Measurements from ENCODE around the gene HUS1B.
"Not testable (repeated sequence)": the region's sequence is repeated elsewhere in the genome, so short reads cannot be mapped to it uniquely, and the experiment has no call there.

The HUS1B gene

GRCh38 chr6:656460-657252 is at the start of gene HUS1B:
Gene HUS1B, minus strand, starts transcription at chr6:657100. Its CDS starts 156 bp downstream, at chr6:656944.
- no peaks in the 10 kb centered on the region for H3K27me3 ChIP-seq (ENCODE audit: control insufficient read depth, insufficient read depth, low read length)
- H3K4me1 ChIP-seq (ENCODE audit: control insufficient read depth, insufficient read depth, low read length) = peaks cover 27% of the 10 kb centered on the region
- no peaks in the 10 kb centered on the region for H3K9me3 ChIP-seq (ENCODE audit: control insufficient read depth, insufficient read depth, low read length)
- H3K9ac ChIP-seq (ENCODE audit: low read depth, low read length) = no peak within 1 kb of the TSS
- no peak within 1 kb of the TSS for H3K4me3 ChIP-seq (ENCODE audit: low read depth, low read length)
- H3K36me3 ChIP-seq (ENCODE audit: control insufficient read depth, insufficient read depth, low read length) = peaks cover 2% of the 10 kb centered on the region

GRCh38 chr6:706146-706545 is 49.2 kb upstream of the HUS1B start:
- Histone ChIP-seq H3K36me3 (ENCODE audit: control insufficient read depth, insufficient read depth, low read length) (no peaks in the 10 kb centered on the region), H3K27me3 (ENCODE audit: control insufficient read depth, insufficient read depth, low read length) (no peaks in the 10 kb centered on the region), H3K9ac (ENCODE audit: low read depth, low read length) (no peak overlapping the region), H3K4me1 (ENCODE audit: control insufficient read depth, insufficient read depth, low read length) (peaks cover 33% of the 10 kb centered on the region), H3K9me3 (ENCODE audit: control insufficient read depth, insufficient read depth, low read length) (no peaks in the 10 kb centered on the region), H3K4me3 (ENCODE audit: low read depth, low read length) (no peak overlapping the region)

GRCh38 chr6:705047-705446 is 48.1 kb upstream of the HUS1B start:
- H3K4me1 ChIP-seq (ENCODE audit: control insufficient read depth, insufficient read depth, low read length) = peaks cover 38% of the 10 kb centered on the region
- no peaks in the 10 kb centered on the region for H3K36me3 ChIP-seq (ENCODE audit: control insufficient read depth, insufficient read depth, low read length)
- no peaks in the 10 kb centered on the region for H3K9me3 ChIP-seq (ENCODE audit: control insufficient read depth, insufficient read depth, low read length)
- H3K9ac ChIP-seq (ENCODE audit: low read depth, low read length) = no peak overlapping the region
- H3K27me3 ChIP-seq (ENCODE audit: control insufficient read depth, insufficient read depth, low read length) = no peaks in the 10 kb centered on the region
- H3K4me3 ChIP-seq (ENCODE audit: low read depth, low read length) = no peak overlapping the region

- no peak overlapping the region for H3K4me3 ChIP-seq (ENCODE audit: low read depth, low read length)
- no peaks in the 10 kb centered on the region for H3K36me3 ChIP-seq (ENCODE audit: control insufficient read depth, insufficient read depth, low read length)
- peaks cover 35% of the 10 kb centered on the region for H3K4me1 ChIP-seq (ENCODE audit: control insufficient read depth, insufficient read depth, low read length)
- no peak overlapping the region for H3K9ac ChIP-seq (ENCODE audit: low read depth, low read length)
- no peaks in the 10 kb centered on the region for H3K27me3 ChIP-seq (ENCODE audit: control insufficient read depth, insufficient read depth, low read length)
- H3K9me3 ChIP-seq (ENCODE audit: control insufficient read depth, insufficient read depth, low read length) = no peaks in the 10 kb centered on the region
Observed at GRCh38 chr6:704046-704445, 47.1 kb upstream of the HUS1B start.

- Histone ChIP-seq H3K9me3 (ENCODE audit: control insufficient read depth, insufficient read depth, low read length) (no peaks in the 10 kb centered on the region), H3K27me3 (ENCODE audit: control insufficient read depth, insufficient read depth, low read length) (no peaks in the 10 kb centered on the region), H3K4me3 (ENCODE audit: low read depth, low read length) (no peak overlapping the region), H3K36me3 (ENCODE audit: control insufficient read depth, insufficient read depth, low read length) (no peaks in the 10 kb centered on the region), H3K4me1 (ENCODE audit: control insufficient read depth, insufficient read depth, low read length) (peaks cover 35% of the 10 kb centered on the region), H3K9ac (ENCODE audit: low read depth, low read length) (no peak overlapping the region)
Observed at GRCh38 chr6:703552-703951, 46.7 kb upstream of the HUS1B start.

GRCh38 chr6:701700-702479 is 45.0 kb upstream of the HUS1B start:
- Histone ChIP-seq H3K27me3 (ENCODE audit: control insufficient read depth, insufficient read depth, low read length) (no peaks in the 10 kb centered on the region), H3K36me3 (ENCODE audit: control insufficient read depth, insufficient read depth, low read length) (peaks cover 4% of the 10 kb centered on the region), H3K9me3 (ENCODE audit: control insufficient read depth, insufficient read depth, low read length) (no peaks in the 10 kb centered on the region), H3K4me3 (ENCODE audit: low read depth, low read length) (no peak overlapping the region), H3K4me1 (ENCODE audit: control insufficient read depth, insufficient read depth, low read length) (peaks cover 23% of the 10 kb centered on the region), H3K9ac (ENCODE audit: low read depth, low read length) (no peak overlapping the region)

- no peak overlapping the region for H3K9ac ChIP-seq (ENCODE audit: low read depth, low read length)
- H3K4me1 ChIP-seq (ENCODE audit: control insufficient read depth, insufficient read depth, low read length) = peaks cover 24% of the 10 kb centered on the region
- H3K9me3 ChIP-seq (ENCODE audit: control insufficient read depth, insufficient read depth, low read length) = no peaks in the 10 kb centered on the region
- H3K27me3 ChIP-seq (ENCODE audit: control insufficient read depth, insufficient read depth, low read length) = no peaks in the 10 kb centered on the region
- no peak overlapping the region for H3K4me3 ChIP-seq (ENCODE audit: low read depth, low read length)
- peaks cover 4% of the 10 kb centered on the region for H3K36me3 ChIP-seq (ENCODE audit: control insufficient read depth, insufficient read depth, low read length)
Observed at GRCh38 chr6:701215-701614, 44.3 kb upstream of the HUS1B start.

- Histone ChIP-seq H3K9me3 (ENCODE audit: control insufficient read depth, insufficient read depth, low read length) (no peaks in the 10 kb centered on the region), H3K9ac (ENCODE audit: low read depth, low read length) (no peak overlapping the region), H3K4me1 (ENCODE audit: control insufficient read depth, insufficient read depth, low read length) (peaks cover 24% of the 10 kb centered on the region)
Observed at GRCh38 chr6:700490-700889, 43.6 kb upstream of the HUS1B start.

GRCh38 chr6:699319-699718 is 42.4 kb upstream of the HUS1B start:
- H3K27me3 ChIP-seq (ENCODE audit: control insufficient read depth, insufficient read depth, low read length) = no peaks in the 10 kb centered on the region
- peaks cover 19% of the 10 kb centered on the region for H3K4me1 ChIP-seq (ENCODE audit: control insufficient read depth, insufficient read depth, low read length)
- no peak overlapping the region for H3K9ac ChIP-seq (ENCODE audit: low read depth, low read length)
- H3K9me3 ChIP-seq (ENCODE audit: control insufficient read depth, insufficient read depth, low read length) = no peaks in the 10 kb centered on the region
- H3K4me3 ChIP-seq (ENCODE audit: low read depth, low read length) = no peak overlapping the region
- peaks cover 4% of the 10 kb centered on the region for H3K36me3 ChIP-seq (ENCODE audit: control insufficient read depth, insufficient read depth, low read length)

More at GRCh38 chr6:700490-700889, 43.6 kb upstream of the HUS1B start:
- Histone ChIP-seq H3K36me3 (ENCODE audit: control insufficient read depth, insufficient read depth, low read length) (peaks cover 4% of the 10 kb centered on the region), H3K4me3 (ENCODE audit: low read depth, low read length) (no peak overlapping the region), H3K27me3 (ENCODE audit: control insufficient read depth, insufficient read depth, low read length) (no peaks in the 10 kb centered on the region)

GRCh38 chr6:694431-695126 is 37.7 kb upstream of the HUS1B start:
- not testable (repeated sequence) for H3K27me3 ChIP-seq (ENCODE audit: control insufficient read depth, insufficient read depth, low read length); H3K4me3 ChIP-seq (ENCODE audit: low read depth, low read length); H3K9me3 ChIP-seq (ENCODE audit: control insufficient read depth, insufficient read depth, low read length); H3K9ac ChIP-seq (ENCODE audit: low read depth, low read length); H3K36me3 ChIP-seq (ENCODE audit: control insufficient read depth, insufficient read depth, low read length)
- H3K4me1 ChIP-seq (ENCODE audit: control insufficient read depth, insufficient read depth, low read length) = peaks cover 17% of the 10 kb centered on the region

- peak overlapping the region; percentile 98 for H3K4me3 ChIP-seq (ENCODE audit: low read depth, low read length)
- H3K27me3 ChIP-seq (ENCODE audit: control insufficient read depth, insufficient read depth, low read length) = no peaks in the 10 kb centered on the region
- H3K4me1 ChIP-seq (ENCODE audit: control insufficient read depth, insufficient read depth, low read length) = peaks cover 24% of the 10 kb centered on the region
- peaks cover 7% of the 10 kb centered on the region for H3K36me3 ChIP-seq (ENCODE audit: control insufficient read depth, insufficient read depth, low read length)
- no peaks in the 10 kb centered on the region for H3K9me3 ChIP-seq (ENCODE audit: control insufficient read depth, insufficient read depth, low read length)
- peak overlapping the region; percentile 87 for H3K9ac ChIP-seq (ENCODE audit: low read depth, low read length)
Observed at GRCh38 chr6:693723-694009, 36.8 kb upstream of the HUS1B start.

All from iPS-15b (cell line).